ENCODE measurements around the gene SLC5A11. TPM values are rescaled to one million over a fixed set of nuclear protein-coding genes. Genes with fewer than 3 reads are reported as not detected.

The SLC5A11 gene
- total RNA-seq, 1 experiment from 2014 or later = 0.51 TPM

GRCh38 chr16:24873028-24873427 lies 27.3 kb downstream of the SLC5A11 start:
- Histone ChIP-seq H3F3A (ENCODE audit: low read length, unreplicated experiment) (no peaks in the 10 kb centered on the region), H3K27ac (ENCODE audit: low read length) (no peak overlapping the region), H3K9me2 (replicated peaks; ENCODE audit: low read length) (no peaks in the 10 kb centered on the region), H3K79me2 (ENCODE audit: low read length) (no peaks in the 10 kb centered on the region), H3K36me3 (ENCODE audit: low read depth, low read length) (no peaks in the 10 kb centered on the region), H3K4me2 (ENCODE audit: low read length) (no peak overlapping the region), H3K9ac (ENCODE audit: low read length) (no peak overlapping the region), H3K27me3 (ENCODE audit: low read length) (no peaks in the 10 kb centered on the region), H3K4me3 (ENCODE audit: low read length) (no peak overlapping the region), H4K20me1 (ENCODE audit: low read length) (no peaks in the 10 kb centered on the region), H2AFZ (ENCODE audit: low read length) (no peak overlapping the region), H3K9me3 (ENCODE audit: low read length) (no peaks in the 10 kb centered on the region), H3K4me1 (ENCODE audit: insufficient read depth, low read length) (no peaks in the 10 kb centered on the region)
- intact Hi-C loops (cut with micrococcal nuclease) = no loop called here
- POLR2A ChIA-PET (ENCODE audit: unreplicated experiment) = no interaction called here
- TF ChIP-seq EZH2 (IDR thresholded peaks at IDR 0.05; ENCODE audit: low read length, unreplicated experiment) (no peak), EZH2phosphoT487 (IDR thresholded peaks at IDR 0.05; ENCODE audit: borderline replicate concordance, low read length) (no peak), CTCF (conservative IDR thresholded peaks at IDR 0.05; ENCODE audit: low read depth, low read length) (no peak)
- ATAC-seq = no peak
- no TSS peak for BruUV-seq (replicated peaks)
- CTCF ChIA-PET = no interaction called here
- DNase-seq = no peak

- Histone ChIP-seq H3K9me2 (replicated peaks; ENCODE audit: low read length) (no peaks in the 10 kb centered on the region), H3K27ac (ENCODE audit: low read length) (no peak overlapping the region), H3F3A (ENCODE audit: low read length, unreplicated experiment) (no peaks in the 10 kb centered on the region), H3K79me2 (ENCODE audit: low read length) (no peaks in the 10 kb centered on the region), H3K4me3 (ENCODE audit: low read length) (no peak overlapping the region), H3K9ac (ENCODE audit: low read length) (no peak overlapping the region), H3K4me2 (ENCODE audit: low read length) (no peak overlapping the region), H2AFZ (ENCODE audit: low read length) (no peak overlapping the region), H3K4me1 (ENCODE audit: insufficient read depth, low read length) (no peaks in the 10 kb centered on the region), H3K36me3 (ENCODE audit: low read depth, low read length) (no peaks in the 10 kb centered on the region), H3K9me3 (ENCODE audit: low read length) (no peaks in the 10 kb centered on the region), H4K20me1 (ENCODE audit: low read length) (no peaks in the 10 kb centered on the region), H3K27me3 (ENCODE audit: low read length) (no peaks in the 10 kb centered on the region)
- intact Hi-C loops (cut with micrococcal nuclease) = no loop called here
- POLR2A ChIA-PET (ENCODE audit: unreplicated experiment) = no interaction called here
- no TSS peak for BruUV-seq (replicated peaks)
- ATAC-seq (no peak), DNase-seq (no peak)
- CTCF ChIA-PET = no interaction called here
- TF ChIP-seq EZH2 (IDR thresholded peaks at IDR 0.05; ENCODE audit: low read length, unreplicated experiment) = no peak
- no peak for TF ChIP-seq CTCF (conservative IDR thresholded peaks at IDR 0.05; ENCODE audit: low read depth, low read length)
- TF ChIP-seq EZH2phosphoT487 (IDR thresholded peaks at IDR 0.05; ENCODE audit: borderline replicate concordance, low read length) = no peak
Measured at GRCh38 chr16:24875466-24875865, 29.7 kb downstream of the SLC5A11 start.

GRCh38 chr16:24876231-24876630 lies 30.5 kb downstream of the SLC5A11 start:
- no peak overlapping the region for H2AFZ ChIP-seq (ENCODE audit: low read length)
- CTCF ChIA-PET = no interaction called here
- no peaks in the 10 kb centered on the region for H3K4me1 ChIP-seq (ENCODE audit: insufficient read depth, low read length)
- intact Hi-C loops (cut with micrococcal nuclease) = no loop called here
- H3K9me3 ChIP-seq (ENCODE audit: low read length) = no peaks in the 10 kb centered on the region
- TF ChIP-seq CTCF (conservative IDR thresholded peaks at IDR 0.05; ENCODE audit: low read depth, low read length) = no peak
- POLR2A ChIA-PET (ENCODE audit: unreplicated experiment) = no interaction called here
- ATAC-seq (no peak), DNase-seq (no peak)
- no peak overlapping the region for H3K4me3 ChIP-seq (ENCODE audit: low read length)
- BruUV-seq (replicated peaks) = no TSS peak
- H3K27me3 ChIP-seq (ENCODE audit: low read length) = no peaks in the 10 kb centered on the region
- no peaks in the 10 kb centered on the region for H3F3A ChIP-seq (ENCODE audit: low read length, unreplicated experiment)
- H3K27ac ChIP-seq (ENCODE audit: low read length) = no peak overlapping the region
- no peaks in the 10 kb centered on the region for H3K36me3 ChIP-seq (ENCODE audit: low read depth, low read length)
- H3K4me2 ChIP-seq (ENCODE audit: low read length) = no peak overlapping the region
- H3K9me2 ChIP-seq (replicated peaks; ENCODE audit: low read length) = no peaks in the 10 kb centered on the region
- no peaks in the 10 kb centered on the region for H4K20me1 ChIP-seq (ENCODE audit: low read length)
- H3K9ac ChIP-seq (ENCODE audit: low read length) = no peak overlapping the region
- no peaks in the 10 kb centered on the region for H3K79me2 ChIP-seq (ENCODE audit: low read length)
